SK-N-SH (cell line): ENCODE measurements around the gene CC2D2B. TPM values are rescaled to one million over a fixed set of nuclear protein-coding genes. Genes with fewer than 3 reads are reported as not detected.

Experiments
- CTCF ChIA-PET: fragments of 300-600, 350-600 bp; formaldehyde crosslinking; extraction: SDS; loops from one replicate; lab custom pipeline; 2021; lab: Yijun Ruan, JAX
- POLR2A ChIA-PET: fragments of 350-600 bp; sonication (Branson Sonifier 250); formaldehyde crosslinking; extraction: SDS; loops from one replicate; lab custom pipeline; 2020; ENCODE audit warnings: antibody characterized with exemption, inconsistent platforms; lab: Yijun Ruan, JAX
- DNase-seq: peaks from one replicate; pipeline ENCODE4 v3.0.0; 2012
- H2AFZ ChIP-seq: fragments of 200-600 bp; sonication (generic); 2 replicates; pipeline ENCODE4 v1.8.1; 2016; ENCODE audit warnings: antibody characterized with exemption, mild to moderate bottlenecking, low read depth
- H3F3A ChIP-seq: fragments of 200-600 bp; sonication (generic); replicated peaks from 2 replicates; pipeline ENCODE3; 2016; ENCODE audit warnings: antibody characterized with exemption, mild to moderate bottlenecking; ENCODE audit not compliant: insufficient read depth
- H3K27ac ChIP-seq, 2 experiments: fragments of 200-500 bp in 1 of 2; fragments of 200-600 bp in 1 of 2; sonication (Bioruptor generic) in 1 of 2; sonication (generic), shearing (Covaris generic) in 1 of 2; 2 replicates each; pipeline versions ENCODE4 v1.5.1 to v1.6.1; 2014 to 2016; ENCODE audit warnings: low read depth in 2 of 2, inconsistent platforms in 1 of 2, low read length in 1 of 2, mild to moderate bottlenecking in 1 of 2, mixed read lengths in 1 of 2
- H3K27me3 ChIP-seq: fragments of 200-600 bp; sonication (generic), shearing (Covaris generic); 2 replicates; pipeline ENCODE4 v1.6.1; 2016; ENCODE audit warnings: mixed run types; ENCODE audit not compliant: insufficient read depth
- H3K36me3 ChIP-seq, 2 experiments: fragments of 200-500 bp in 1 of 2; fragments of 200-600 bp in 1 of 2; sonication (Bioruptor generic) in 1 of 2; sonication (generic) in 1 of 2; replicated peaks in 1 of 2; 2 replicates each; pipeline versions ENCODE3 to v1.5.1; 2014 to 2016; ENCODE audit warnings: low read length in 1 of 2, mild to moderate bottlenecking in 1 of 2; ENCODE audit not compliant: insufficient read depth in 2 of 2, control insufficient read depth in 1 of 2
- H3K4me1 ChIP-seq, 2 experiments: fragments of 200-500 bp in 1 of 2; fragments of 200-600 bp in 1 of 2; sonication (Bioruptor generic) in 1 of 2; sonication (generic), shearing (Covaris generic) in 1 of 2; 2 replicates each; pipeline versions ENCODE4 v1.5.1 to v1.6.1; 2014 to 2016; ENCODE audit warnings: low read depth in 1 of 2, low read length in 1 of 2, mixed run types in 1 of 2; ENCODE audit not compliant: insufficient read depth in 2 of 2, control insufficient read depth in 1 of 2
- H3K4me2 ChIP-seq: fragments of 200-600 bp; sonication (generic), shearing (Covaris generic); 2 replicates; pipeline ENCODE4 v1.6.1; 2017; ENCODE audit warnings: mixed run types
- H3K4me3 ChIP-seq, 2 experiments: fragments of 200-500 bp in 1 of 2; fragments of 200-600 bp in 1 of 2; sonication (Bioruptor generic) in 1 of 2; sonication (generic), shearing (Covaris generic) in 1 of 2; 2 replicates each; pipeline versions ENCODE4 v1.5.1 to v1.8.1; 2014 to 2016; ENCODE audit warnings: low read depth in 2 of 2, inconsistent platforms in 1 of 2, low read length in 1 of 2, mild to moderate bottlenecking in 1 of 2, mixed read lengths in 1 of 2, moderate library complexity in 1 of 2
- H3K79me2 ChIP-seq: fragments of 200-600 bp; sonication (generic); 2 replicates; pipeline ENCODE4 v1.8.1; 2017; ENCODE audit warnings: mild to moderate bottlenecking; ENCODE audit not compliant: insufficient read depth
- H3K9ac ChIP-seq: fragments of 200-600 bp; sonication (generic); 2 replicates; pipeline ENCODE4 v1.6.1; 2017; ENCODE audit warnings: mixed run types
- H3K9me2 ChIP-seq: fragments of 200-600 bp; sonication (generic); 2 replicates; pipeline ENCODE4 v1.6.1; 2017; ENCODE audit warnings: mixed run types
- H3K9me3 ChIP-seq: fragments of 200-600 bp; sonication (generic); 2 replicates; pipeline ENCODE4 v1.6.1; 2017; ENCODE audit warnings: mixed run types, mild to moderate bottlenecking, moderate library complexity
- H4K20me1 ChIP-seq: fragments of 200-600 bp; sonication (generic); 2 replicates; pipeline ENCODE4 v1.6.1; 2017; ENCODE audit warnings: mild to moderate bottlenecking, mixed run types; ENCODE audit not compliant: insufficient read depth
- EZH2phosphoT487 ChIP-seq: fragments of 200-600 bp; sonication (generic); IDR thresholded peaks from 2 replicates; pipeline ENCODE4 v1.6.1; 2017; ENCODE audit warnings: low read depth, mixed run types, mild to moderate bottlenecking, antibody characterized with exemption, moderate library complexity, borderline replicate concordance
- FOSL2 ChIP-seq: IDR thresholded peaks from 2 replicates; pipeline ENCODE4 v1.4.0; 2012; ENCODE audit warnings: low read depth, mild to moderate bottlenecking, moderate library complexity, borderline replicate concordance
- FOXM1 ChIP-seq: IDR thresholded peaks from 2 replicates; pipeline ENCODE4 v1.4.0; 2012; ENCODE audit warnings: low read depth, mild to moderate bottlenecking
- MEF2A ChIP-seq: IDR thresholded peaks from 2 replicates; pipeline ENCODE4 v1.4.0; 2012; ENCODE audit warnings: low read depth, borderline replicate concordance
- MXI1 ChIP-seq: IDR thresholded peaks from 2 replicates; pipeline ENCODE4 v1.6.1; 2012; ENCODE audit warnings: mild to moderate bottlenecking, low read depth, low read length, improper control_type of control experiment
- NFIC ChIP-seq: IDR thresholded peaks from 2 replicates; pipeline ENCODE4 v1.4.0; 2012; ENCODE audit warnings: borderline replicate concordance
- NRF1 ChIP-seq: IDR thresholded peaks from 2 replicates; pipeline ENCODE4 v1.6.1; 2012; ENCODE audit warnings: low read depth, mild to moderate bottlenecking, low read length
- POLR2AphosphoS5 ChIP-seq: IDR thresholded peaks from 2 replicates; pipeline ENCODE4 v1.6.1; 2012; ENCODE audit warnings: low read depth, low read length
- REST ChIP-seq: IDR thresholded peaks from 2 replicates; pipeline ENCODE4 v1.6.1; 2012; ENCODE audit warnings: mild to moderate bottlenecking, low read depth, low read length, moderate library complexity
- RFX5 ChIP-seq: IDR thresholded peaks from 2 replicates; pipeline ENCODE4 v1.6.1; 2012; ENCODE audit warnings: mild to moderate bottlenecking, improper control_type of control experiment, low read length
- RXRA ChIP-seq: IDR thresholded peaks from 2 replicates; pipeline ENCODE4 v1.4.0; 2012; ENCODE audit warnings: low read depth, mild to moderate bottlenecking, borderline replicate concordance
- TCF12 ChIP-seq: IDR thresholded peaks from 2 replicates; pipeline ENCODE4 v1.4.0; 2012
- TEAD4 ChIP-seq: IDR thresholded peaks from 2 replicates; pipeline ENCODE4 v1.4.0; 2012; ENCODE audit warnings: mild to moderate bottlenecking, borderline replicate concordance; ENCODE audit not compliant: insufficient read depth
- YY1 ChIP-seq: IDR thresholded peaks from 2 replicates; pipeline ENCODE4 v1.4.0; 2012; ENCODE audit warnings: low read depth, mild to moderate bottlenecking
- WGBS: methylation state at CpG from one replicate; pipeline ENCODE4 v1.1.6; 2017; ENCODE audit warnings: low lambda C conversion rate; 5-methylcytosine and 5-hydroxymethylcytosine counted together
- polyA plus RNA-seq, 3 experiments: library from polyadenylated mRNA; depleted of rRNA; stranded (reverse); fragments of >200 nt; gene quantifications; 2 replicates each; pipeline ENCODE4 v1.2.3, GENCODE V29; 2012
- TF ChIP-seq, protein P1 (sequence below): fragments of 150-350 bp; IDR thresholded peaks from 2 replicates; pipeline ENCODE4 v1.6.1; 2016; ENCODE audit warnings: mild to moderate bottlenecking, low read depth, low read length
- TF ChIP-seq, protein P2 (sequence below): fragments of 200-600 bp; sonication (generic); IDR thresholded peaks from 2 replicates; pipeline ENCODE4 v1.6.1; 2017; ENCODE audit warnings: antibody characterized with exemption, mild to moderate bottlenecking, moderate library complexity

Gene CC2D2B
- polyA plus RNA-seq, 1 of the 3 experiments (the other 2 are of a cell fraction) = not detected

GRCh38 chr10:95873139-95873538 is 34.6 kb upstream of the CC2D2B start:
- Histone ChIP-seq H3K36me3 (peaks cover 9 to 17% of the 10 kb centered on the region in 2 experiments), H3K27me3 (no peaks in the 10 kb centered on the region), H4K20me1 (no peaks in the 10 kb centered on the region), H3K4me1 (no peaks in the 10 kb centered on the region), H2AFZ (no peak overlapping the region), H3K4me3 (no peak overlapping the region), H3K9me2 (no peaks in the 10 kb centered on the region), H3K79me2 (no peaks in the 10 kb centered on the region), H3K4me2 (no peak overlapping the region), H3K9ac (no peak overlapping the region), H3K9me3 (no peaks in the 10 kb centered on the region), H3K27ac (no peak overlapping the region), H3F3A (peaks cover 2% of the 10 kb centered on the region)
- ChIA-PET CTCF (interaction anchor here (1.3 to 1.5 kb wide), 2 partner anchors 32 to 179 kb away, joined by 4 to 7 read pairs; partner anchors contain the start of gene TCTN3), POLR2A (no interaction called here)
- TF ChIP-seq POLR2AphosphoS5 (no peak), RFX5 (no peak), FOSL2 (no peak), NFIC (no peak), MEF2A (no peak), RXRA (no peak), EZH2phosphoT487 (no peak), FOXM1 (no peak), TEAD4 (no peak), YY1 (no peak), REST (no peak), MXI1 (no peak), NRF1 (no peak), TCF12 (no peak)
- TF ChIP-seq, protein P1, sequence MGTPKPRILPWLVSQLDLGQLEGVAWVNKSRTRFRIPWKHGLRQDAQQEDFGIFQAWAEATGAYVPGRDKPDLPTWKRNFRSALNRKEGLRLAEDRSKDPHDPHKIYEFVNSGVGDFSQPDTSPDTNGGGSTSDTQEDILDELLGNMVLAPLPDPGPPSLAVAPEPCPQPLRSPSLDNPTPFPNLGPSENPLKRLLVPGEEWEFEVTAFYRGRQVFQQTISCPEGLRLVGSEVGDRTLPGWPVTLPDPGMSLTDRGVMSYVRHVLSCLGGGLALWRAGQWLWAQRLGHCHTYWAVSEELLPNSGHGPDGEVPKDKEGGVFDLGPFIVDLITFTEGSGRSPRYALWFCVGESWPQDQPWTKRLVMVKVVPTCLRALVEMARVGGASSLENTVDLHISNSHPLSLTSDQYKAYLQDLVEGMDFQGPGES = no peak
- TF ChIP-seq, protein P2, sequence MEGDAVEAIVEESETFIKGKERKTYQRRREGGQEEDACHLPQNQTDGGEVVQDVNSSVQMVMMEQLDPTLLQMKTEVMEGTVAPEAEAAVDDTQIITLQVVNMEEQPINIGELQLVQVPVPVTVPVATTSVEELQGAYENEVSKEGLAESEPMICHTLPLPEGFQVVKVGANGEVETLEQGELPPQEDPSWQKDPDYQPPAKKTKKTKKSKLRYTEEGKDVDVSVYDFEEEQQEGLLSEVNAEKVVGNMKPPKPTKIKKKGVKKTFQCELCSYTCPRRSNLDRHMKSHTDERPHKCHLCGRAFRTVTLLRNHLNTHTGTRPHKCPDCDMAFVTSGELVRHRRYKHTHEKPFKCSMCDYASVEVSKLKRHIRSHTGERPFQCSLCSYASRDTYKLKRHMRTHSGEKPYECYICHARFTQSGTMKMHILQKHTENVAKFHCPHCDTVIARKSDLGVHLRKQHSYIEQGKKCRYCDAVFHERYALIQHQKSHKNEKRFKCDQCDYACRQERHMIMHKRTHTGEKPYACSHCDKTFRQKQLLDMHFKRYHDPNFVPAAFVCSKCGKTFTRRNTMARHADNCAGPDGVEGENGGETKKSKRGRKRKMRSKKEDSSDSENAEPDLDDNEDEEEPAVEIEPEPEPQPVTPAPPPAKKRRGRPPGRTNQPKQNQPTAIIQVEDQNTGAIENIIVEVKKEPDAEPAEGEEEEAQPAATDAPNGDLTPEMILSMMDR = no peak
- no peak for DNase-seq
- 100% methylated on average over 2 of the region's 2 CpGs for WGBS
